Measurements from ENCODE around the gene NLGN1. TPM values are rescaled to one million over a fixed set of nuclear protein-coding genes. Genes with fewer than 3 reads are reported as not detected.

Gene NLGN1
- total and polyA plus RNA-seq, 2 of the 8 experiments (the other 6 are each of a cell fraction or from before 2014, with no cell fraction given) = 7.8 to 14.8 TPM

DNA sequence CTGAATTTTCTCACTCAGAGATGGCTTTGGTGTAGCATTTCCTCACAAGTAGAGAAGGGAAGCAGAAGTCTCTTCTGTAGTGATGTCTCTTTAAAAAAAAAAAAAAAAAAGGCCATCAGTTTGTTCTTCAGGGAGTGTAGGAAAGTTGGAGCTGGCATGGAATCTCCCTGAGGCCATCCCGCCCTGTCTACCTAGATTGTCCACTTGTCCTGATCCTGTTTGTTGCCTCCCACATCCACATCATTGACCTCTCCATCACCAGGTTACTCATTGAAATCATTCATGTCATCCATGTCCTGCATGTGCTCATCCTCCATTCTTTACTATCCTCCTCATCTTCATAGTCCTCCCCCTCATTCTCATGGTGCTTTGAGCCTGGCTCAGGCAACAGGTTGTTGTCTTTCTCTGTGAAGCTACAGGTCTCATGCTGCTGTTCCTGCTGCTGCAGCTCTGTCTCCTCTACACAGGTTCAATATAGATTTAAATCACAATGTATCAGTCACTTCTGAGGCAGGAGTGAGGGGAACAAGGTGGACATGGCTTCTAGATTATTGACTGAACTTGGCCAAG, 905.3 kb downstream of the NLGN1 start:
- Histone ChIP-seq H3K27ac (ENCODE audit: low read depth, low read length) (no peak overlapping the region), H3K4ac (replicated peaks; ENCODE audit: insufficient read length, low read depth, low read length) (no peak overlapping the region), H3K23me2 (ENCODE audit: low read depth, low read length) (no peaks in the 10 kb centered on the region), H2BK15ac (ENCODE audit: low read length) (no peak overlapping the region; the same call in 1 of the 2 replicates), H4K20me1 (replicated peaks in 1 of 2; ENCODE audit: control insufficient read depth in 1 of 2, insufficient read depth in 2 of 2, low read length in 2 of 2) (no peaks in the 10 kb centered on the region), H3K4me3 (ENCODE audit: extremely low read depth in 1 of 4, insufficient read depth in 2 of 4, low read depth in 3 of 4, low read length in 4 of 4) (no peak overlapping the region), H2BK20ac (ENCODE audit: low read length) (0 out of 2 replicates have a peak overlapping the region, but pooled peaks have one; percentile 16), H2BK5ac (ENCODE audit: low read depth, low read length) (no peak overlapping the region), H3K79me1 (ENCODE audit: low read depth, low read length) (no peaks in the 10 kb centered on the region), H3K9me3 (ENCODE audit: insufficient read depth in 2 of 2, low read depth in 1 of 2, low read length in 1 of 2) (no peaks in the 10 kb centered on the region), H3K56ac (replicated peaks; ENCODE audit: insufficient read length, low read depth, low read length) (no peak overlapping the region), H3K14ac (ENCODE audit: insufficient read length) (no peak overlapping the region), H4K91ac (replicated peaks; ENCODE audit: insufficient read length, low read length) (no peak overlapping the region), H3K4me1 (replicated peaks in 1 of 4; ENCODE audit: control insufficient read depth in 3 of 4, insufficient read depth in 4 of 4, low read length in 3 of 4) (no peaks in the 10 kb centered on the region), H3K27me3 (replicated peaks in 1 of 4; ENCODE audit: control insufficient read depth in 3 of 4, extremely low read depth in 1 of 4, insufficient read depth in 3 of 4, low read length in 3 of 4) (no peaks in the 10 kb centered on the region), H4K5ac (ENCODE audit: insufficient read length, low read depth, low read length) (no peak overlapping the region), H3K4me2 (ENCODE audit: insufficient read depth in 1 of 2, low read depth in 2 of 2, low read length in 2 of 2) (no peak overlapping the region), H3K79me2 (ENCODE audit: control insufficient read depth in 1 of 2, insufficient read depth in 2 of 2, low read length in 2 of 2) (no peaks in the 10 kb centered on the region), H3K36me3 (ENCODE audit: control insufficient read depth in 2 of 4, insufficient read depth in 4 of 4, low read length in 3 of 4) (no peaks in the 10 kb centered on the region), H2BK120ac (replicated peaks; ENCODE audit: low read depth, low read length) (no peak overlapping the region), H2BK12ac (ENCODE audit: low read depth, low read length) (no peak overlapping the region), H2AFZ (ENCODE audit: low read length) (peak overlapping the region; percentile 94), H4K8ac (ENCODE audit: extremely low read depth, insufficient read depth, low read length) (no peak overlapping the region), H3K18ac (ENCODE audit: extremely low read depth, low read length) (no peak overlapping the region), H2AK5ac (ENCODE audit: low read depth, low read length) (no peak overlapping the region), H3K9ac (replicated peaks in 1 of 4; ENCODE audit: extremely low read depth in 1 of 4, low read depth in 3 of 4, low read length in 3 of 4) (no peak overlapping the region), H3K23ac (ENCODE audit: insufficient read length) (no peak overlapping the region)
- 82% methylated on average over 1 of the region's 1 CpG; no CpG with 5 or more reads in 1 of the 2 experiments for WGBS, 2 experiments (ENCODE audit: extremely low coverage in 1 of 2, insufficient coverage in 1 of 2, insufficient read length in 1 of 2, insufficient replicate concordance in 2 of 2, low coverage in 1 of 2, low lambda C conversion rate in 2 of 2, missing lambda C conversion rate in 1 of 2)
- no peak for DNase-seq (ENCODE audit: low read depth in 1 of 2, low spot score in 2 of 2)
- ChIA-PET CTCF (ENCODE audit: partially characterized antibody) (interaction anchor here (0.6 to 1.8 kb wide), 3 partner anchors 11 to 576 kb away, joined by 3 to 6 read pairs (median 5); no protein-coding TSS in a partner anchor), POLR2A (ENCODE audit: partially characterized antibody) (interaction anchor here (0.6 kb wide), 1 partner anchor 51 kb away, joined by 3 read pairs; no protein-coding TSS in a partner anchor)
- FAIRE-seq = no peak
- TF ChIP-seq, protein P1, sequence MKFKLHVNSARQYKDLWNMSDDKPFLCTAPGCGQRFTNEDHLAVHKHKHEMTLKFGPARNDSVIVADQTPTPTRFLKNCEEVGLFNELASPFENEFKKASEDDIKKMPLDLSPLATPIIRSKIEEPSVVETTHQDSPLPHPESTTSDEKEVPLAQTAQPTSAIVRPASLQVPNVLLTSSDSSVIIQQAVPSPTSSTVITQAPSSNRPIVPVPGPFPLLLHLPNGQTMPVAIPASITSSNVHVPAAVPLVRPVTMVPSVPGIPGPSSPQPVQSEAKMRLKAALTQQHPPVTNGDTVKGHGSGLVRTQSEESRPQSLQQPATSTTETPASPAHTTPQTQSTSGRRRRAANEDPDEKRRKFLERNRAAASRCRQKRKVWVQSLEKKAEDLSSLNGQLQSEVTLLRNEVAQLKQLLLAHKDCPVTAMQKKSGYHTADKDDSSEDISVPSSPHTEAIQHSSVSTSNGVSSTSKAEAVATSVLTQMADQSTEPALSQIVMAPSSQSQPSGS (IDR thresholded peaks at IDR 0.05; ENCODE audit: low read length) = no peak
- no peak for TF ChIP-seq TAF7 (optimal IDR thresholded peaks at IDR 0.05; ENCODE audit: borderline replicate concordance, low read depth, low read length)
- TF ChIP-seq TEAD4 (IDR thresholded peaks at IDR 0.05; ENCODE audit: low read depth, low read length) = no peak
- TF ChIP-seq, protein P2, sequence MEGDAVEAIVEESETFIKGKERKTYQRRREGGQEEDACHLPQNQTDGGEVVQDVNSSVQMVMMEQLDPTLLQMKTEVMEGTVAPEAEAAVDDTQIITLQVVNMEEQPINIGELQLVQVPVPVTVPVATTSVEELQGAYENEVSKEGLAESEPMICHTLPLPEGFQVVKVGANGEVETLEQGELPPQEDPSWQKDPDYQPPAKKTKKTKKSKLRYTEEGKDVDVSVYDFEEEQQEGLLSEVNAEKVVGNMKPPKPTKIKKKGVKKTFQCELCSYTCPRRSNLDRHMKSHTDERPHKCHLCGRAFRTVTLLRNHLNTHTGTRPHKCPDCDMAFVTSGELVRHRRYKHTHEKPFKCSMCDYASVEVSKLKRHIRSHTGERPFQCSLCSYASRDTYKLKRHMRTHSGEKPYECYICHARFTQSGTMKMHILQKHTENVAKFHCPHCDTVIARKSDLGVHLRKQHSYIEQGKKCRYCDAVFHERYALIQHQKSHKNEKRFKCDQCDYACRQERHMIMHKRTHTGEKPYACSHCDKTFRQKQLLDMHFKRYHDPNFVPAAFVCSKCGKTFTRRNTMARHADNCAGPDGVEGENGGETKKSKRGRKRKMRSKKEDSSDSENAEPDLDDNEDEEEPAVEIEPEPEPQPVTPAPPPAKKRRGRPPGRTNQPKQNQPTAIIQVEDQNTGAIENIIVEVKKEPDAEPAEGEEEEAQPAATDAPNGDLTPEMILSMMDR (IDR thresholded peaks at IDR 0.05; ENCODE audit: control extremely low read depth in 1 of 3, insufficient read depth in 1 of 3, low read depth in 1 of 3, low read length in 3 of 3) = no peak
- TF ChIP-seq SUZ12 (IDR thresholded peaks at IDR 0.05; ENCODE audit: low read length) = no peak
- TF ChIP-seq, protein P3, sequence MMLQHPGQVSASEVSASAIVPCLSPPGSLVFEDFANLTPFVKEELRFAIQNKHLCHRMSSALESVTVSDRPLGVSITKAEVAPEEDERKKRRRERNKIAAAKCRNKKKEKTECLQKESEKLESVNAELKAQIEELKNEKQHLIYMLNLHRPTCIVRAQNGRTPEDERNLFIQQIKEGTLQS (IDR thresholded peaks at IDR 0.05; ENCODE audit: insufficient read depth, low read depth, low read length) = no peak
- no peak for TF ChIP-seq SIX5 (IDR thresholded peaks at IDR 0.05; ENCODE audit: low read depth, low read length)
- no peak for TF ChIP-seq JUN (IDR thresholded peaks at IDR 0.05; ENCODE audit: low read depth, low read length)
